DMS79 treated with DMSO at 0.1 percent for 48 hours (cell line): ENCODE measurements around the gene RBM41.

ENCODE experiments used
- DNase-seq: peaks from one replicate; lab custom pipeline; 2025; lab: John Stamatoyannopoulos, UW

The RBM41 gene

DNA sequence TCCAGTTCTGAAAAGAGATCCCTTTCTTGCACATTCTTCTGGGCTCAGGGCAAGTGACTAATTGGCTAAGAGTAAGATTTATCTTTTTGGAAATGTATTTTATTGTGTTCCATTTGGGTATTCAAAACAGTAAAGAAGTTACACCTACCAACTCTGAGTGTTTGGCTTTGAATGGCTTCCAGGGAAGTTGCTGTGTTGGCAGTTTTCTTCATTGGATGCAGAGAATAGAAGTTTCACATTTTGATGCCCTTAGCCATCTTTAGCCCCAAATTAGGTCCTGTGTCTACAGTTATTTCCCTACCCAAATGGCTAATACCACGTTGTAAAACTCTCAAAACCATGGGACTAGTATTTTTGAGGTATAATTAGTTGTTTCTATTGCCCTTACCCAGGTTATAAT, 88.9 kb downstream of the RBM41 start:
- DNase-seq: no peak

- peak; percentile 1 for DNase-seq
Measured at GRCh38 chrX:107025545-107025944, 93.1 kb downstream of the RBM41 start.

GRCh38 chrX:107014936-107015335, 103.7 kb downstream of the RBM41 start:
- no peak for DNase-seq
